SU-DHL-6 (cell line): ENCODE data around the gene CCDC106.

ENCODE experiments used
- EZH2phosphoT487 ChIP-seq: fragments of 200-600 bp; sonication (generic), shearing (Covaris generic); conservative IDR thresholded peaks from 2 replicates; pipeline ENCODE4 v1.6.1; 2018; ENCODE audit warnings: mild to moderate bottlenecking, antibody characterized with exemption, low read length, moderate library complexity, mixed read lengths
- TF ChIP-seq, protein P1 (sequence below): fragments of 200-600 bp; sonication (generic); IDR thresholded peaks from one replicate; pipeline ENCODE4 v1.5.1; 2017; ENCODE audit warnings: antibody characterized with exemption, mild to moderate bottlenecking, low read length, moderate library complexity; ENCODE audit not compliant: insufficient read depth, poor library complexity, severe bottlenecking

DNA sequence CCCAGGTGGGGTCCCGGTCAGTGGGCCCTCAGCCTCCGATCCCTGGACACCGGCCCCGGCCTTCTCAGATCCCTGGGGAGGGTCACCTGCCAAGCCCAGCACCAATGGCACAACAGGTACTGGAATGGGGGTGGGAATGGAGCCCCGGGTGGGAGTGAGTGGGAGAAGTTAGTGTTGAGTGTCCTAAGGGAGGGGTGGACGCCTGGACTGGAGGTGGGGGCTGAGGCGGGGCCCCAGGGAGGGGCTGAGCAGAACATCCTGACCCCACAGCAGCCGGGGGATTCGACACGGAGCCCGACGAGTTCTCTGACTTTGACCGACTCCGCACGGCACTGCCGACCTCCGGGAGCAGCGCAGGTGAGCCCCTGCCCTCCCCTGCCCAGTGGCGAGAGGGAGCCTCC is 44.7 kb downstream of the CCDC106 start:
- TF ChIP-seq, protein P1, sequence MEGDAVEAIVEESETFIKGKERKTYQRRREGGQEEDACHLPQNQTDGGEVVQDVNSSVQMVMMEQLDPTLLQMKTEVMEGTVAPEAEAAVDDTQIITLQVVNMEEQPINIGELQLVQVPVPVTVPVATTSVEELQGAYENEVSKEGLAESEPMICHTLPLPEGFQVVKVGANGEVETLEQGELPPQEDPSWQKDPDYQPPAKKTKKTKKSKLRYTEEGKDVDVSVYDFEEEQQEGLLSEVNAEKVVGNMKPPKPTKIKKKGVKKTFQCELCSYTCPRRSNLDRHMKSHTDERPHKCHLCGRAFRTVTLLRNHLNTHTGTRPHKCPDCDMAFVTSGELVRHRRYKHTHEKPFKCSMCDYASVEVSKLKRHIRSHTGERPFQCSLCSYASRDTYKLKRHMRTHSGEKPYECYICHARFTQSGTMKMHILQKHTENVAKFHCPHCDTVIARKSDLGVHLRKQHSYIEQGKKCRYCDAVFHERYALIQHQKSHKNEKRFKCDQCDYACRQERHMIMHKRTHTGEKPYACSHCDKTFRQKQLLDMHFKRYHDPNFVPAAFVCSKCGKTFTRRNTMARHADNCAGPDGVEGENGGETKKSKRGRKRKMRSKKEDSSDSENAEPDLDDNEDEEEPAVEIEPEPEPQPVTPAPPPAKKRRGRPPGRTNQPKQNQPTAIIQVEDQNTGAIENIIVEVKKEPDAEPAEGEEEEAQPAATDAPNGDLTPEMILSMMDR, result no peak
- no peak for TF ChIP-seq EZH2phosphoT487
